IMR-90 (cell line): ENCODE measurements around the gene UBP1. TPM values are rescaled to one million over a fixed set of nuclear protein-coding genes. Genes with fewer than 3 reads are reported as not detected.

Source experiments
- ATAC-seq: fragments of 200-7000 bp; cut with Tn5 transposase; 2 replicates; pipeline ENCODE4 v1.9.1; 2020; ENCODE audit warnings: low read depth, mild to moderate bottlenecking, moderate library complexity
- BruUV-seq: library from RNA; stranded (reverse); fragments of 400-500 nt; replicated peaks from 2 replicates; lab custom pipeline; 2021; lab: Mats Ljungman, UMichigan
- CTCF ChIA-PET: fragments of 300-600 bp; formaldehyde crosslinking; extraction: SDS; loops from one replicate; lab custom pipeline; 2021; ENCODE audit warnings: antibody characterized with exemption; lab: Yijun Ruan, JAX
- POLR2A ChIA-PET: fragments of 300-600 bp; sonication (Branson Sonifier 250); formaldehyde crosslinking; loops from one replicate; lab custom pipeline; 2022; ENCODE audit warnings: antibody characterized with exemption; ENCODE audit not compliant: unreplicated experiment; lab: Charles Lee
- DNase-seq: peaks from one replicate; pipeline ENCODE4 v3.0.0; 2013
- H2AFZ ChIP-seq: replicated peaks from 2 replicates; pipeline ENCODE3; 2013; ENCODE audit warnings: low read length, mild to moderate bottlenecking; ENCODE audit not compliant: poor library complexity
- H2AK5ac ChIP-seq: 2 replicates; pipeline ENCODE4 v1.6.1; 2013; ENCODE audit warnings: low read depth, low read length, inconsistent platforms
- H2AK9ac ChIP-seq: replicated peaks from 2 replicates; pipeline ENCODE3; 2013; ENCODE audit warnings: mild to moderate bottlenecking, low read depth, low read length, moderate library complexity; ENCODE audit not compliant: poor library complexity
- H2BK120ac ChIP-seq: 2 replicates; pipeline ENCODE4 v1.6.1; 2013; ENCODE audit warnings: low read depth, low read length, inconsistent platforms
- H2BK15ac ChIP-seq: 3 replicates; pipeline ENCODE4 v1.6.1; 2013; ENCODE audit warnings: low read depth, low read length, inconsistent platforms
- H2BK20ac ChIP-seq: 2 replicates; pipeline ENCODE4 v1.6.1; 2013; ENCODE audit warnings: low read depth, mild to moderate bottlenecking, inconsistent platforms, low read length, moderate library complexity
- H2BK5ac ChIP-seq: 2 replicates; pipeline ENCODE4 v1.6.1; 2013; ENCODE audit warnings: mild to moderate bottlenecking, low read depth, low read length, inconsistent platforms; ENCODE audit not compliant: poor library complexity, severe bottlenecking
- H3K14ac ChIP-seq: replicated peaks from 2 replicates; pipeline ENCODE4 v1.6.1; 2013; ENCODE audit warnings: low read depth, low read length, inconsistent platforms
- H3K18ac ChIP-seq: 2 replicates; pipeline ENCODE4 v1.6.1; 2013; ENCODE audit warnings: low read depth, low read length, control low read depth
- H3K23ac ChIP-seq: 2 replicates; pipeline ENCODE4 v1.6.1; 2013; ENCODE audit warnings: low read depth, low read length, inconsistent platforms
- H3K27ac ChIP-seq: 2 replicates; pipeline ENCODE4 v1.5.1; 2013; ENCODE audit warnings: mild to moderate bottlenecking, control low read depth, low read length; ENCODE audit not compliant: insufficient read depth
- H3K27me3 ChIP-seq: 2 replicates; pipeline ENCODE4 v1.6.1; 2013; ENCODE audit warnings: low read length; ENCODE audit not compliant: control insufficient read depth, insufficient read depth
- H3K36me3 ChIP-seq: 2 replicates; pipeline ENCODE4 v1.6.1; 2013; ENCODE audit warnings: low read length, mixed read lengths; ENCODE audit not compliant: control insufficient read depth, insufficient read depth
- H3K4ac ChIP-seq: 2 replicates; pipeline ENCODE4 v1.6.1; 2013; ENCODE audit warnings: low read depth, low read length, inconsistent platforms
- H3K4me1 ChIP-seq: 2 replicates; pipeline ENCODE4 v1.6.1; 2013; ENCODE audit warnings: low read length, mixed read lengths; ENCODE audit not compliant: control insufficient read depth, insufficient read depth
- H3K4me2 ChIP-seq: 2 replicates; pipeline ENCODE4 v1.6.1; 2013; ENCODE audit warnings: low read depth, mild to moderate bottlenecking, control low read depth, low read length, moderate library complexity
- H3K4me3 ChIP-seq: 2 replicates; pipeline ENCODE4 v1.5.1; 2013; ENCODE audit warnings: low read depth, mild to moderate bottlenecking, control low read depth, low read length, moderate library complexity; ENCODE audit not compliant: insufficient read depth
- H3K56ac ChIP-seq: 2 replicates; pipeline ENCODE4 v1.6.1; 2013; ENCODE audit warnings: low read length, inconsistent platforms; ENCODE audit not compliant: insufficient read depth; ENCODE audit errors: extremely low read depth
- H3K79me1 ChIP-seq, 2 experiments: 2 replicates each; pipeline ENCODE4 v1.6.1; 2013; ENCODE audit warnings: low read length in 2 of 2, inconsistent platforms in 1 of 2, low read depth in 1 of 2
- H3K9ac ChIP-seq: 2 replicates; pipeline ENCODE4 v1.6.1; 2013; ENCODE audit warnings: low read depth, low read length, control low read depth
- H3K9me1 ChIP-seq: 2 replicates; pipeline ENCODE4 v1.6.1; 2013; ENCODE audit warnings: low read length, inconsistent platforms; ENCODE audit not compliant: insufficient read depth
- H3K9me3 ChIP-seq: 2 replicates; pipeline ENCODE4 v1.6.1; 2013; ENCODE audit warnings: low read length; ENCODE audit not compliant: control insufficient read depth, insufficient read depth
- H4K20me1 ChIP-seq: 2 replicates; pipeline ENCODE4 v1.6.1; 2013; ENCODE audit warnings: low read length, inconsistent platforms; ENCODE audit not compliant: insufficient read depth
- H4K5ac ChIP-seq: 2 replicates; pipeline ENCODE4 v1.6.1; 2013; ENCODE audit warnings: mild to moderate bottlenecking, low read depth, low read length, control low read depth
- H4K8ac ChIP-seq, 2 experiments: 2 replicates each; pipeline ENCODE4 v1.6.1; 2013; ENCODE audit warnings: low read depth in 2 of 2, low read length in 2 of 2, control low read depth in 1 of 2, inconsistent platforms in 1 of 2
- H4K91ac ChIP-seq: 2 replicates; pipeline ENCODE4 v1.6.1; 2013; ENCODE audit warnings: low read depth, low read length, inconsistent platforms; ENCODE audit not compliant: insufficient read depth
- POLR2A ChIP-seq: IDR thresholded peaks from 2 replicates; pipeline ENCODE4 v1.6.1; 2012; ENCODE audit warnings: mild to moderate bottlenecking, low read depth, low read length
- RCOR1 ChIP-seq: IDR thresholded peaks from 2 replicates; pipeline ENCODE4 v1.6.1; 2012; ENCODE audit warnings: mild to moderate bottlenecking, low read length, improper control_type of control experiment; ENCODE audit not compliant: insufficient replicate concordance
- SMC3 ChIP-seq: fragments of 150-350 bp; IDR thresholded peaks from 2 replicates; pipeline ENCODE4 v1.6.1; 2016; ENCODE audit warnings: low read depth, mild to moderate bottlenecking, antibody characterized with exemption, low read length, moderate library complexity
- WGBS, 2 experiments: methylation state at CpG; one replicate each; pipeline versions ENCODE4 v1.1.5 to v1.1.7; 2013; ENCODE audit warnings: missing lambda C conversion rate in 2 of 2; ENCODE audit not compliant: insufficient read length in 1 of 2; ENCODE audit errors: extremely low coverage in 2 of 2; 5-methylcytosine and 5-hydroxymethylcytosine counted together
- dilution Hi-C: fragments of 300-500 bp; cut with HindIII; formaldehyde crosslinking; loops from one replicate; pipeline ENCODE4 v1.14.3; 2018; ENCODE audit warnings: low sequenced_read_pairs; ENCODE audit not compliant: unreplicated experiment
- in situ Hi-C: fragments of 300-500 bp; cut with MboI; formaldehyde crosslinking; loops from 3 replicates; pipeline ENCODE4 v1.14.3; 2019; ENCODE audit warnings: low sequenced_read_pairs, inconsistent platforms, mixed read lengths
- intact Hi-C: fragments of 100-400 bp; cut with micrococcal nuclease; formaldehyde crosslinking; loops from 2 replicates; pipeline ENCODE4 v1.10.0; 2022
- polyA plus RNA-seq, 3 experiments: library from polyadenylated mRNA; depleted of rRNA; stranded (reverse); fragments of >200 nt; gene quantifications; 2 replicates each; pipeline ENCODE4 v1.2.3, GENCODE V29; 2012; ENCODE audit warnings: low replicate concordance in 1 of 3
- total RNA-seq: library from RNA; depleted of rRNA; stranded (reverse); fragments of >200 nt; gene quantifications from 2 replicates; pipeline ENCODE4 v1.2.3, GENCODE V29; 2012
- TF ChIP-seq, protein P1 (sequence below): conservative IDR thresholded peaks from 2 replicates; pipeline ENCODE4 v1.5.1; 2012; ENCODE audit warnings: mild to moderate bottlenecking, low read depth, low read length, improper control_type of control experiment

UBP1 gene
- total and polyA plus RNA-seq, 2 of the 4 experiments (the other 2 are of a cell fraction) = 56.3 to 73.8 TPM

DNA sequence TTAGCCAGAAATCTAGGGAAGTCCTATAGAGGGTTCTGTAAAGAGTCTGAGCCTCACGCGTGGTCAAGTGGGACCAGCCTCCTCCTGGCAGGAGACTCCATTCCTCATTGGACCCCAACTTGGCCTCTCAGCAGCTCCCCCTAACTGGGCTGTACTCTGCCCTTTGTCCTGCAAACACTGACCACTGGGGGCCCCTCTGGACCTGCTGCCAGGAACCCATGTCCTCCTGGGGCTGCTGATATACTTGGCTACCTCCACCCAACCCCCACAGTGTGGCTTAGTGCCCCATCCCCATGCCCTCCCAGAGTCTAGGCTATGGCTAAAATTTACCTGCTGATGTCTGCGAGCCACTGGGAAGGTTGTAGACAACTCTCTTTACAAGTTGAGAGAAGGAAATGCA is 62.7 kb downstream of the UBP1 start:
- Histone ChIP-seq H3K9ac (no peak overlapping the region), H3K4me3 (no peak overlapping the region), H3K56ac (no peak overlapping the region), H3K18ac (no peak overlapping the region), H3K4me1 (peaks cover 3% of the 10 kb centered on the region; the same call in 1 of the 2 replicates), H2AFZ (no peak overlapping the region), H4K8ac (no peak overlapping the region), H3K9me3 (no peaks in the 10 kb centered on the region), H3K23ac (no peak overlapping the region), H3K9me1 (peaks cover 12% of the 10 kb centered on the region; the same call in 1 of the 2 replicates), H3K36me3 (peaks cover 21% of the 10 kb centered on the region), H3K79me1 (peaks cover 0 to 16% of the 10 kb centered on the region in 2 experiments; a peak in 2 of 4 replicates), H2BK5ac (no peak overlapping the region), H4K91ac (no peak overlapping the region), H2BK15ac (no peak overlapping the region), H4K5ac (no peak overlapping the region), H3K27ac (no peak overlapping the region), H4K20me1 (peaks cover 5% of the 10 kb centered on the region; the same call in 1 of the 2 replicates), H3K27me3 (no peaks in the 10 kb centered on the region), H2BK120ac (no peak overlapping the region), H2AK9ac (no peak overlapping the region), H3K4me2 (no peak overlapping the region), H2BK20ac (no peak overlapping the region), H2AK5ac (no peak overlapping the region), H3K4ac (no peak overlapping the region), H3K14ac (no peak overlapping the region)
- no TSS peak for BruUV-seq
- no CpG with 5 or more reads among the region's 3 CpGs for WGBS, 2 experiments
- ATAC-seq (no peak; the same call in 1 of the 2 replicates), DNase-seq (no peak)
- in situ Hi-C loops = no loop called here
- CTCF ChIA-PET = interaction anchor here (0.6 kb wide), 1 partner anchor 77 kb away, joined by 3 read pairs; no protein-coding TSS in a partner anchor
- dilution Hi-C loops = loop anchor here (25.0 kb wide), 1 partner anchor 240 kb away; no protein-coding TSS in a partner anchor
- intact Hi-C loops = no loop called here
- TF ChIP-seq, protein P1, sequence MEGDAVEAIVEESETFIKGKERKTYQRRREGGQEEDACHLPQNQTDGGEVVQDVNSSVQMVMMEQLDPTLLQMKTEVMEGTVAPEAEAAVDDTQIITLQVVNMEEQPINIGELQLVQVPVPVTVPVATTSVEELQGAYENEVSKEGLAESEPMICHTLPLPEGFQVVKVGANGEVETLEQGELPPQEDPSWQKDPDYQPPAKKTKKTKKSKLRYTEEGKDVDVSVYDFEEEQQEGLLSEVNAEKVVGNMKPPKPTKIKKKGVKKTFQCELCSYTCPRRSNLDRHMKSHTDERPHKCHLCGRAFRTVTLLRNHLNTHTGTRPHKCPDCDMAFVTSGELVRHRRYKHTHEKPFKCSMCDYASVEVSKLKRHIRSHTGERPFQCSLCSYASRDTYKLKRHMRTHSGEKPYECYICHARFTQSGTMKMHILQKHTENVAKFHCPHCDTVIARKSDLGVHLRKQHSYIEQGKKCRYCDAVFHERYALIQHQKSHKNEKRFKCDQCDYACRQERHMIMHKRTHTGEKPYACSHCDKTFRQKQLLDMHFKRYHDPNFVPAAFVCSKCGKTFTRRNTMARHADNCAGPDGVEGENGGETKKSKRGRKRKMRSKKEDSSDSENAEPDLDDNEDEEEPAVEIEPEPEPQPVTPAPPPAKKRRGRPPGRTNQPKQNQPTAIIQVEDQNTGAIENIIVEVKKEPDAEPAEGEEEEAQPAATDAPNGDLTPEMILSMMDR = no peak
- TF ChIP-seq RCOR1 (no peak), SMC3 (no peak), POLR2A (no peak)
- POLR2A ChIA-PET = no interaction called here
